GM21381 (cell line): ENCODE data around the gene ZNF524.

Experiments used
- ATAC-seq: cut with Tn5 transposase; IDR thresholded peaks from one replicate; pipeline ENCODE4 v1.9.1; 2021; ENCODE audit warnings: mild to moderate bottlenecking, moderate library complexity; ENCODE audit not compliant: unreplicated experiment

Gene ZNF524

GRCh38 chr19:55640577-55641425 is 40.7 kb downstream of the ZNF524 start, which contains the start of gene ZNF580:
Gene ZNF580 (plus strand): TSS chr19:55641002. CDS start chr19:55642509, 1,507 bp downstream.
- ATAC-seq: peak; percentile 38

GRCh38 chr19:55641426-55642152 is 41.5 kb downstream of the ZNF524 start:
- no peak for ATAC-seq

GRCh38 chr19:55642153-55643002 is 42.3 kb downstream of the ZNF524 start:
- no peak for ATAC-seq

- no peak for ATAC-seq
Measured at GRCh38 chr19:55643003-55643886, 43.2 kb downstream of the ZNF524 start, which contains the start of gene ZNF581. Gene ZNF581 (plus strand): TSS chr19:55643649. CDS start chr19:55644572, 923 bp downstream.

GRCh38 chr19:55643887-55644176 is 43.7 kb downstream of the ZNF524 start:
- ATAC-seq: no peak

- ATAC-seq: no peak
Measured at GRCh38 chr19:55644191-55644833, 44.2 kb downstream of the ZNF524 start.

GRCh38 chr19:55644842-55645511 is 44.9 kb downstream of the ZNF524 start:
- ATAC-seq: no peak

GRCh38 chr19:55645512-55645881 is 45.4 kb downstream of the ZNF524 start:
- no peak for ATAC-seq

- no peak for ATAC-seq
Measured at GRCh38 chr19:55646889-55647731, 47.0 kb downstream of the ZNF524 start.

GRCh38 chr19:55647732-55648584 is 47.9 kb downstream of the ZNF524 start, which contains the start of gene CCDC106:
Gene CCDC106 (plus strand): TSS chr19:55648212. CDS start chr19:55649047, 835 bp downstream.
- peak; percentile 34 for ATAC-seq

GRCh38 chr19:55648585-55649267 is 48.6 kb downstream of the ZNF524 start:
- ATAC-seq: no peak

GRCh38 chr19:55649268-55650125 is 49.4 kb downstream of the ZNF524 start:
- no peak for ATAC-seq

GRCh38 chr19:55650126-55650557 is 50.1 kb downstream of the ZNF524 start:
- no peak for ATAC-seq

GRCh38 chr19:55650602-55651230 is 50.6 kb downstream of the ZNF524 start:
- ATAC-seq: no peak

- no peak for ATAC-seq
Measured at GRCh38 chr19:55651236-55651635, 51.1 kb downstream of the ZNF524 start.
